Measurements from ENCODE around the gene MCM6.

The MCM6 gene

GRCh38 chr2:135836596-135837270 is 39.5 kb downstream of the MCM6 start, which contains the start of gene LCT:
LCT (minus strand) TSS chr2:135837184; CDS start chr2:135837169, 15 bp downstream.
- Histone ChIP-seq H3K27me3 (ENCODE audit: control insufficient read depth in 1 of 2, insufficient read depth in 2 of 2, low read length in 2 of 2) (no peaks in the 10 kb centered on the region), H3K9me3 (ENCODE audit: low read length) (no peaks in the 10 kb centered on the region), H3K4me1 (ENCODE audit: insufficient read depth, low read length) (peaks cover 7% of the 10 kb centered on the region), H3K4me3 (ENCODE audit: low read depth in 1 of 2, low read length in 2 of 2) (no peak within 1 kb of the TSS), H3K36me3 (ENCODE audit: insufficient read depth, low read length) (no peaks in the 10 kb centered on the region), H3K27ac (ENCODE audit: low read depth, low read length) (no peak within 1 kb of the TSS), H3K9ac (ENCODE audit: low read length) (no peak within 1 kb of the TSS)

DNA sequence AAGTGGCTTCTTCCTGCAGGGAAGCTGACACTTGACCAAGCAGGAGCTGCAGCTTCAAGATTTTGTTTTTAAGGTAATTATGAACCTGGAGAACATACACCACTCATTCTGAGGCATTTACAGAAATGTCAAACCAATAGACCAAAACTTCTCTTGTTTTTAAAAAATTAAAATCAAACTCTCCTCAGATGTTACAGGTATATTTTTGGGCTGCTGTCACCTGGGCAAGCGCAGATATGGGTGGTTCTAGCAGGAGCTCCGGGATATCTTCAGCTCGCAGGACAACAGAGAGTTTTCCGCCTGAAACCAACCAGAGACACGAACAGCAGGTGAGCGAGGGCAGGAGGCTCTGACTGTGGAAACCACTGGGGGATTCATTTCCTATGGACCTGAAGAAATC is 43.4 kb downstream of the MCM6 start:
- Histone ChIP-seq H3K4me3 (ENCODE audit: low read depth in 1 of 2, low read length in 2 of 2) (no peak overlapping the region), H3K36me3 (ENCODE audit: insufficient read depth, low read length) (no peaks in the 10 kb centered on the region), H3K9me3 (ENCODE audit: low read length) (no peaks in the 10 kb centered on the region), H3K27me3 (ENCODE audit: control insufficient read depth in 1 of 2, insufficient read depth in 2 of 2, low read length in 2 of 2) (no peaks in the 10 kb centered on the region), H3K9ac (ENCODE audit: low read length) (no peak overlapping the region), H3K4me1 (ENCODE audit: insufficient read depth, low read length) (no peaks in the 10 kb centered on the region), H3K27ac (ENCODE audit: low read depth, low read length) (no peak overlapping the region)

DNA sequence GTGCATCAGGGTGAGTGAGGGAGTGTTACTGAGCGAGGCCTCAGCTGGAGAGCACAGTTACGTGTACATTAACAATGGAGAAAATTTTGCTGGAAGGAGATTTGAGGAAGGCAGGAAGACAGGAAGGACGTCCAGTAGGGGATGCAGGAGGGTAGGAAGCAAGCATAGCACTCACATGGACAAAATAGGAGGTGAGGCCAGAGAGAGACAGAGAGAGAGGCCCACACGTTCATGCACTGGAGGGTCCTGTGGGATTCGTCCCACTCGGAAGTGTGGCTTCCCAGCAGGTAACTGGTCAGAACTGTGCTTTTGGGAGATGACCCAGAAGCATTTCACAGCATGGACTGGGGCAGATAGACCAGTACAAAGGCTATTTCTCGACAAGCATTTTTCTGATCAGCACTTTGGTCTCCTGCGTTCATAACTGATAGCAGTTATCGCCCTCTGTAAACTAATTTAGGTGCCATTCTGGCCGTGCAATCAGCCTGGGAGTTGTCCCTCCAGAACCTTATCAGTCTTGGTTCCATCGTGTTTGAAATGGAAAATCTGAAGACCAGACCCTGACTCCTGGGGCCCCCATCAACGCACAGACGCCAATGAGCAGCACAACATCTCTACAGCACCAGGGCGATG is 44.9 kb downstream of the MCM6 start:
- Histone ChIP-seq H3K36me3 (ENCODE audit: insufficient read depth, low read length) (no peaks in the 10 kb centered on the region), H3K27me3 (ENCODE audit: control insufficient read depth in 1 of 2, insufficient read depth in 2 of 2, low read length in 2 of 2) (no peaks in the 10 kb centered on the region), H3K9ac (ENCODE audit: low read length) (no peak overlapping the region)

GRCh38 chr2:135829378-135830135 is 46.7 kb downstream of the MCM6 start:
- no peaks in the 10 kb centered on the region for H3K36me3 ChIP-seq (ENCODE audit: insufficient read depth, low read length)
- H3K9me3 ChIP-seq (ENCODE audit: low read length) = no peaks in the 10 kb centered on the region
- no peak overlapping the region for H3K9ac ChIP-seq (ENCODE audit: low read length)
- no peaks in the 10 kb centered on the region for H3K27me3 ChIP-seq (ENCODE audit: control insufficient read depth in 1 of 2, insufficient read depth in 2 of 2, low read length in 2 of 2)
- no peaks in the 10 kb centered on the region for H3K4me1 ChIP-seq (ENCODE audit: insufficient read depth, low read length)
- no peak overlapping the region for H3K27ac ChIP-seq (ENCODE audit: low read depth, low read length)
- H3K4me3 ChIP-seq (ENCODE audit: low read depth in 1 of 2, low read length in 2 of 2) = no peak overlapping the region

More for the DNA sequence above, 44.9 kb downstream of the MCM6 start:
- Histone ChIP-seq H3K27ac (ENCODE audit: low read depth, low read length) (no peak overlapping the region), H3K4me3 (ENCODE audit: low read depth in 1 of 2, low read length in 2 of 2) (no peak overlapping the region), H3K9me3 (ENCODE audit: low read length) (no peaks in the 10 kb centered on the region), H3K4me1 (ENCODE audit: insufficient read depth, low read length) (no peaks in the 10 kb centered on the region)

- no peaks in the 10 kb centered on the region for H3K9me3 ChIP-seq (ENCODE audit: low read length)
- no peak overlapping the region for H3K27ac ChIP-seq (ENCODE audit: low read depth, low read length)
- H3K4me3 ChIP-seq (ENCODE audit: low read depth in 1 of 2, low read length in 2 of 2) = no peak overlapping the region
- no peak overlapping the region for H3K9ac ChIP-seq (ENCODE audit: low read length)
- no peaks in the 10 kb centered on the region for H3K36me3 ChIP-seq (ENCODE audit: insufficient read depth, low read length)
- H3K4me1 ChIP-seq (ENCODE audit: insufficient read depth, low read length) = no peaks in the 10 kb centered on the region
- no peaks in the 10 kb centered on the region for H3K27me3 ChIP-seq (ENCODE audit: control insufficient read depth in 1 of 2, insufficient read depth in 2 of 2, low read length in 2 of 2)
Observed at GRCh38 chr2:135826544-135826943, 49.7 kb downstream of the MCM6 start.

DNA sequence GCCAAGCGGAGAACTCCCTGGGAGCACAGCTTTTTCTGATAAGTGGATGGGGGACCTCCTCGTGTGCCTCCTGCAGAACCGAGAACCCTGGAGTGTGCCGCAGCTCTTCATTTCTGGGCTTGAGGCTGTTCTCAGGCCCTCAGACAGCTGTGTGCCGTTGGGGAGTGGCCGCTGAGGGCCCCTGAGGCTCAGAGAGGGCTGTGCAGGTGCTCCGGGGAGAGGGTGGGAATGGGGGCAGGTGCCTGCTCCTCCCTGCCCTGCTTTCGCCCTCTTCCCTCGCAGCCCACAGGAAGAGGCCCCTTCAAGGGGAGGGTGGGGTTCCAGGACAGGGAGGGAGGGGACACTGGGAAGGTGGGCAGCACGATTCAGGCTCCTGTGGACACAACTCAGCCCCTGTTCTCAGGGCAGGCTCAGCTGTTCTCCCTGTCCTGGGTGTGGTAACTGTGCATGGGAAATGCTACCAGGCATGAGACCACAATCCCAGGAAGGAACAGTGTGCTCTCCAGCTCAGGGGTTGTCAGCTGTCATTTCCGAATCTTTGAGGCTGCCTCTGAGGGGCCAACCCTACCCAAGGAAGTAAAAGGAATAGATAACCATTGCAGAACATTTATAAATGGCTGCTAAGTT is 50.6 kb downstream of the MCM6 start:
- Histone ChIP-seq H3K36me3 (ENCODE audit: insufficient read depth, low read length) (no peaks in the 10 kb centered on the region), H3K27ac (ENCODE audit: low read depth, low read length) (no peak overlapping the region), H3K4me3 (ENCODE audit: low read depth in 1 of 2, low read length in 2 of 2) (no peak overlapping the region), H3K4me1 (ENCODE audit: insufficient read depth, low read length) (no peaks in the 10 kb centered on the region), H3K27me3 (ENCODE audit: control insufficient read depth in 1 of 2, insufficient read depth in 2 of 2, low read length in 2 of 2) (no peaks in the 10 kb centered on the region), H3K9me3 (ENCODE audit: low read length) (no peaks in the 10 kb centered on the region), H3K9ac (ENCODE audit: low read length) (no peak overlapping the region)

GRCh38 chr2:135825131-135825530 is 51.1 kb downstream of the MCM6 start:
- Histone ChIP-seq H3K4me3 (ENCODE audit: low read depth in 1 of 2, low read length in 2 of 2) (no peak overlapping the region), H3K36me3 (ENCODE audit: insufficient read depth, low read length) (no peaks in the 10 kb centered on the region), H3K9me3 (ENCODE audit: low read length) (no peaks in the 10 kb centered on the region), H3K27ac (ENCODE audit: low read depth, low read length) (no peak overlapping the region), H3K9ac (ENCODE audit: low read length) (no peak overlapping the region), H3K27me3 (ENCODE audit: control insufficient read depth in 1 of 2, insufficient read depth in 2 of 2, low read length in 2 of 2) (no peaks in the 10 kb centered on the region), H3K4me1 (ENCODE audit: insufficient read depth, low read length) (no peaks in the 10 kb centered on the region)

DNA sequence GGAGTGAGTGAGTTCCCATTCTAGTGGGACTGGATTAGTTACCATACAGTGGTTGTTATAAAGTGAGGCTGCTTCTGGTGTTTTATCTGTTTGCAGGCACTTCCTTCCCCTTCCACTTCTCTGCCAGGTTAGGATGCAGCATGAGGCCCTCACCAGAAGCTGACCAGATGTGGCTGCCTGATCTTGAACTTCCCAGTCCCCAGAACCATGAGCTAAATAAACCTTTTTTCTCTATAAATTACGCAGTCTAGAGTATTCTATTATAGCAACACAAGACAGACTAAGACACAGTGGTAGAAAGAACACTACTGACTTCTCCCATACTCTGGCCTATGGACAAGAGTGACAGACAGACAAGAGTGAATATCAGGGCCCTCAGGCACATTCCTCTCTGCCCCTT is 53.4 kb downstream of the MCM6 start:
- Histone ChIP-seq H3K9me3 (ENCODE audit: low read length) (no peaks in the 10 kb centered on the region), H3K27me3 (ENCODE audit: control insufficient read depth in 1 of 2, insufficient read depth in 2 of 2, low read length in 2 of 2) (no peaks in the 10 kb centered on the region), H3K36me3 (ENCODE audit: insufficient read depth, low read length) (no peaks in the 10 kb centered on the region), H3K4me1 (ENCODE audit: insufficient read depth, low read length) (no peaks in the 10 kb centered on the region), H3K4me3 (ENCODE audit: low read depth in 1 of 2, low read length in 2 of 2) (no peak overlapping the region), H3K27ac (ENCODE audit: low read depth, low read length) (no peak overlapping the region), H3K9ac (ENCODE audit: low read length) (no peak overlapping the region)

GRCh38 chr2:135821190-135821589 is 55.1 kb downstream of the MCM6 start:
- H3K36me3 ChIP-seq (ENCODE audit: insufficient read depth, low read length) = no peaks in the 10 kb centered on the region
- no peak overlapping the region for H3K27ac ChIP-seq (ENCODE audit: low read depth, low read length)
- no peaks in the 10 kb centered on the region for H3K4me1 ChIP-seq (ENCODE audit: insufficient read depth, low read length)
- no peak overlapping the region for H3K4me3 ChIP-seq (ENCODE audit: low read depth in 1 of 2, low read length in 2 of 2)
- H3K9ac ChIP-seq (ENCODE audit: low read length) = no peak overlapping the region
- H3K27me3 ChIP-seq (ENCODE audit: control insufficient read depth in 1 of 2, insufficient read depth in 2 of 2, low read length in 2 of 2) = no peaks in the 10 kb centered on the region
- no peaks in the 10 kb centered on the region for H3K9me3 ChIP-seq (ENCODE audit: low read length)

DNA sequence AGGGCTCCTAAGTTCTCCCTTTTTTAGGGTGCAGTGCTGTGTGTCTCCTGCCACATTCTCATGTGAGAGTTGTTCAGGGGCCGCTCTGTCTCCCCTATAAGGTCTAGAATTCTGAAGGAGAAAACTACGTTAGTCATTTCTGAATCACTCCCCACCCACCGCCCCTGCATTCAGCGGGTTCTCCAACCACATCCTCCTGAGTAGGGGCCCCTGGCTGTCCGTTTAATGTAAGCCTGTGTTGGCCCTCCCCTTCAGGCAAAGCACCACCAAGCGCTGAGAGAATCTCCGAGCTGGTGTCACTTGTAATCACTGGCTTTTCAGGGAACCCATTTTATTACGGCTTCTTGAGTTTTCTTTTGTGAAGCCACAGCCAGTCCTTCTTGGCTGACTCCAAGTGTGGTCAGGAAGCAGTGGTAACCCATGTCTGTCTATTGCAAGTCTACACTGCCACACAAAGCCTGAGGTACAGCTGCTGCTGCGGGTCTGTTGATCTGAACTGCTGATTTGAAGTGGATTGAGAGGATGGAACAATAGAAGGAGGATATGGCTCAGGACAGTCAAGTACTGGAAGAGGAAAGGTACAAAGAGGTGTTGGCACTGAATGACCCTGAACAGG is 56.1 kb downstream of the MCM6 start:
- H3K36me3 ChIP-seq (ENCODE audit: insufficient read depth, low read length) = no peaks in the 10 kb centered on the region
- H3K27me3 ChIP-seq (ENCODE audit: control insufficient read depth in 1 of 2, insufficient read depth in 2 of 2, low read length in 2 of 2) = no peaks in the 10 kb centered on the region
- no peak overlapping the region for H3K9ac ChIP-seq (ENCODE audit: low read length)
- no peak overlapping the region for H3K4me3 ChIP-seq (ENCODE audit: low read depth in 1 of 2, low read length in 2 of 2)
- no peak overlapping the region for H3K27ac ChIP-seq (ENCODE audit: low read depth, low read length)
- H3K9me3 ChIP-seq (ENCODE audit: low read length) = no peaks in the 10 kb centered on the region
- H3K4me1 ChIP-seq (ENCODE audit: insufficient read depth, low read length) = no peaks in the 10 kb centered on the region
